DOHH2 (cell line): ENCODE data around the gene TMEM217.

Source experiments
- H3F3A ChIP-seq: fragments of 200-600 bp; sonication (generic), shearing (Covaris generic); 2 replicates; pipeline ENCODE4 v1.6.0; 2016; ENCODE audit warnings: antibody characterized with exemption, mild to moderate bottlenecking; ENCODE audit not compliant: control insufficient read depth, insufficient read depth
- H3K27ac ChIP-seq: fragments of 200-600 bp; sonication (generic); 2 replicates; pipeline ENCODE4 v1.5.1; 2014; ENCODE audit warnings: low read depth, mild to moderate bottlenecking, low read length, moderate library complexity
- H3K27me3 ChIP-seq: fragments of 200-600 bp; sonication (generic); 2 replicates; pipeline ENCODE4 v1.6.1; 2014; ENCODE audit warnings: mild to moderate bottlenecking, low read length, mixed read lengths; ENCODE audit not compliant: control insufficient read depth
- H3K36me3 ChIP-seq: fragments of 200-600 bp; sonication (generic); 2 replicates; pipeline ENCODE4 v1.6.1; 2014; ENCODE audit warnings: mild to moderate bottlenecking, low read length, moderate library complexity, mixed read lengths; ENCODE audit not compliant: control insufficient read depth
- H3K4me1 ChIP-seq: fragments of 200-600 bp; sonication (generic); 2 replicates; pipeline ENCODE4 v1.6.1; 2014; ENCODE audit warnings: mild to moderate bottlenecking, low read length, mixed read lengths; ENCODE audit not compliant: control insufficient read depth
- H3K4me2 ChIP-seq: fragments of 200-600 bp; sonication (generic); 2 replicates; pipeline ENCODE4 v1.6.0; 2014; ENCODE audit warnings: mild to moderate bottlenecking, low read length, moderate library complexity
- H3K4me3 ChIP-seq: fragments of 200-600 bp; sonication (generic); 2 replicates; pipeline ENCODE4 v1.5.1; 2014; ENCODE audit warnings: mild to moderate bottlenecking, low read length, mixed read lengths
- H3K79me2 ChIP-seq: fragments of 200-600 bp; sonication (generic); 2 replicates; pipeline ENCODE4 v1.6.1; 2014; ENCODE audit warnings: mild to moderate bottlenecking, low read length, mixed read lengths; ENCODE audit not compliant: control insufficient read depth
- H3K9me2 ChIP-seq: fragments of 200-600 bp; sonication (generic); replicated peaks from 2 replicates; pipeline ENCODE4 v1.6.1; 2014; ENCODE audit warnings: mild to moderate bottlenecking, low read length, mixed read lengths; ENCODE audit not compliant: control insufficient read depth
- H3K9me3 ChIP-seq: fragments of 200-600 bp; sonication (generic); 2 replicates; pipeline ENCODE4 v1.6.1; 2014; ENCODE audit warnings: antibody characterized with exemption, low read length, mixed read lengths; ENCODE audit not compliant: control insufficient read depth, insufficient read depth
- H4K20me1 ChIP-seq: fragments of 200-600 bp; sonication (generic); 2 replicates; pipeline ENCODE4 v1.6.0; 2014; ENCODE audit warnings: low read depth, mild to moderate bottlenecking, antibody characterized with exemption, low read length, moderate library complexity; ENCODE audit not compliant: control insufficient read depth, insufficient read depth
- CTCF ChIP-seq: fragments of 200-600 bp; sonication (generic); IDR thresholded peaks from one replicate; pipeline ENCODE4 v1.5.1; 2014; ENCODE audit warnings: antibody characterized with exemption, mild to moderate bottlenecking, low read depth, low read length; ENCODE audit not compliant: poor library complexity, severe bottlenecking
- EZH2phosphoT487 ChIP-seq: fragments of 200-600 bp; sonication (generic); IDR thresholded peaks from 2 replicates; pipeline ENCODE4 v1.6.1; 2017; ENCODE audit warnings: borderline replicate concordance, mild to moderate bottlenecking, antibody characterized with exemption, low read length, moderate library complexity, mixed read lengths

TMEM217 gene

DNA sequence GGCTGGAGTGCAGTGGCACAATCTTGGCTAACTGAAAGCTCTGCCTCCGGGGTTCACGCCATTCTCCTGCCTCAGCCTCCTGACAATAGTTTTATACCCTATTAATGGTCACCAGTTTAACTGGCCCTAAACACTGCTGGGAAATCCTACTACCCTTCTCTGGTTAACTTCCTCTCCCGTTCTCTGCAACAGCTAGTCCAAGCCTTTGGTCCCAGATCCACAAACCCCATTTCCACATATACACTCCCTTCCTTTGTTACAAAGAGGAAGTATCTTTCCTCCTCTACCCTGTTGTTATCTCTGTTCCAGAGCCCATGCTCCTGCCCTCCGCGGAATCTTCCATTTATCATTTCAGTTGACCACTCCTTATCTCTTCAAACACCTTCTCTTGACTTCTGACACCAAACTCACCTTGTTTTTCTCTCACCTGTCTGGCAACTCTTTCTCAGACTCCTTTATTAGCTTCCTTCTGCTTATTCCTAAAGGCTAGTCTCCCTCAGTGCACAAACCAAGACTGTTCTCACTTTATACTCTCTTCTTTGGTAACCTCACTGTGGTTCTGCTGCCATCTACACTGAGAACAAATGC lies 25.4 kb downstream of the TMEM217 start:
- H4K20me1 ChIP-seq, result no peaks in the 10 kb centered on the region
- H3K4me3 ChIP-seq, result no peak overlapping the region
- no peak for TF ChIP-seq EZH2phosphoT487
- TF ChIP-seq CTCF, result no peak
- H3K4me1 ChIP-seq, result no peaks in the 10 kb centered on the region
- peaks cover 10% of the 10 kb centered on the region; the same call in 1 of the 2 replicates for H3K27me3 ChIP-seq
- no peak overlapping the region for H3K4me2 ChIP-seq
- H3K79me2 ChIP-seq, result no peaks in the 10 kb centered on the region
- H3K36me3 ChIP-seq, result no peaks in the 10 kb centered on the region
- no peaks in the 10 kb centered on the region for H3K9me2 ChIP-seq
- H3K27ac ChIP-seq, result no peak overlapping the region
- no peaks in the 10 kb centered on the region for H3K9me3 ChIP-seq
- H3F3A ChIP-seq, result no peaks in the 10 kb centered on the region

DNA sequence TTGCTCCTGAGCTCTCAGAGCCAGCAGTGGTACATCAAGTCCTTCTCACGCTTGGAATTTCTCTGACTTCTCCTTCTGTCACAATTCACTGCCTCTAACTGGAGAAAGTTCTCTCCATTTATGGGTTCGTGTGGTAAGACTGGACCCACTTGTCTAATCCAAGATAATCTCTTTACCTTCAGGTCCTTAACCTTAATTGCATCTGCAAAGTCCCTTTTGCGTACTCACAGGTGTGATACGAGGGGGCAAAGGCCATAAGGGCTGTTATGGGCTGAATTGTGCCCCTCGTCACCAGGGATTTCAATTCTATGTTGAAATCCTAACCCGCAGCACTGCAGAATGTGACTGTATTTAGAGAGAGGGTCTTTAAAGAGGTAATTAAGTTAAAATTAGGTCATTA lies 27.8 kb downstream of the TMEM217 start:
- Histone ChIP-seq H3K36me3 (no peaks in the 10 kb centered on the region), H3K4me1 (no peaks in the 10 kb centered on the region), H3K9me2 (no peaks in the 10 kb centered on the region), H3K4me2 (no peak overlapping the region), H3K9me3 (no peaks in the 10 kb centered on the region), H3F3A (no peaks in the 10 kb centered on the region), H3K79me2 (no peaks in the 10 kb centered on the region), H3K4me3 (no peak overlapping the region), H3K27ac (no peak overlapping the region), H4K20me1 (no peaks in the 10 kb centered on the region), H3K27me3 (peaks cover 10% of the 10 kb centered on the region; the same call in 1 of the 2 replicates)
- TF ChIP-seq EZH2phosphoT487, result no peak
- no peak for TF ChIP-seq CTCF

GRCh38 chr6:37225350-37226169 lies 32.4 kb downstream of the TMEM217 start:
- Histone ChIP-seq H3K79me2 (no peaks in the 10 kb centered on the region), H3F3A (peaks cover 1% of the 10 kb centered on the region; the same call in 1 of the 2 replicates), H4K20me1 (no peaks in the 10 kb centered on the region), H3K27ac (no peak overlapping the region), H3K27me3 (peaks cover 6% of the 10 kb centered on the region; the same call in 1 of the 2 replicates), H3K36me3 (no peaks in the 10 kb centered on the region), H3K9me2 (no peaks in the 10 kb centered on the region), H3K9me3 (no peaks in the 10 kb centered on the region), H3K4me2 (no peak overlapping the region), H3K4me3 (no peak overlapping the region), H3K4me1 (peaks cover 15% of the 10 kb centered on the region)
- TF ChIP-seq EZH2phosphoT487 (no peak), CTCF (no peak)
